Ectodermal cell (in vitro differentiated cells): ENCODE measurements around the gene MAP4K4.

Source experiments
- H3K27ac ChIP-seq: 2 replicates; pipeline ENCODE4 v1.7.0; 2013; ENCODE audit warnings: mild to moderate bottlenecking, low read depth, low read length; ENCODE audit not compliant: insufficient read depth, poor library complexity, severe bottlenecking
- H3K27me3 ChIP-seq: 2 replicates; pipeline ENCODE4 v1.7.0; 2013; ENCODE audit warnings: mild to moderate bottlenecking, low read length; ENCODE audit not compliant: insufficient read depth, control insufficient read depth, poor library complexity, severe bottlenecking
- H3K36me3 ChIP-seq: one replicate; pipeline ENCODE4 v1.7.0; 2013; ENCODE audit warnings: low read length; ENCODE audit not compliant: control insufficient read depth, insufficient read depth
- H3K4me1 ChIP-seq: one replicate; pipeline ENCODE4 v1.7.0; 2013; ENCODE audit warnings: low read length; ENCODE audit not compliant: control insufficient read depth, insufficient read depth
- H3K4me3 ChIP-seq: 2 replicates; pipeline ENCODE4 v1.7.0; 2013; ENCODE audit warnings: low read depth, low read length, control low read depth; ENCODE audit not compliant: insufficient read depth
- H3K9me3 ChIP-seq: 2 replicates; pipeline ENCODE4 v1.7.0; 2013; ENCODE audit warnings: mild to moderate bottlenecking, low read length, moderate library complexity; ENCODE audit not compliant: control insufficient read depth
- WGBS, 2 experiments: methylation state at CpG; one replicate each; pipeline ENCODE4 v1.1.7; 2013; ENCODE audit warnings: missing lambda C conversion rate in 2 of 2; 5-methylcytosine and 5-hydroxymethylcytosine counted together

Gene MAP4K4

DNA sequence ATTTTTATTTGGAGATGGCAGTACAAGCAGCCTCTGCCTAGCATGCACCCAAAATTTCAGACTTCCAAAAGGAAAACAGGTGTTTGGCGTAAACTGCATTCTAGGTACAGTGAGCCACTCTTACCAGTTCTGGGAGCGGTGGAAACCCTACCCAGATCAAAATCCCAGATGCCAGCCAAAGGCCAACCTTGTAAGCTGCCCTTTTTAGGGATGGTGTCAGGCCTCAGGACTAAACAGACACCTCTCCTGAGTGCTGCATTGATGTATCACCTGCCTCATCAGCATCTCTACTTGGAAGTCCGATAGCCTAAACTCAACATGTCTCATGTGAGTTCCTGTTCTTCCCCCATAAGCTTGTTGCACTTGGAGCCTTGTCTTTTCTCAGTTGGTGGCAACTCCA, 104.0 kb downstream of the MAP4K4 start:
- H3K27me3 ChIP-seq: no peaks in the 10 kb centered on the region
- H3K9me3 ChIP-seq: no peaks in the 10 kb centered on the region
- no peak overlapping the region for H3K4me3 ChIP-seq
- peaks cover 34% of the 10 kb centered on the region for H3K4me1 ChIP-seq
- H3K36me3 ChIP-seq: no peaks in the 10 kb centered on the region
- peak overlapping the region; percentile 28 for H3K27ac ChIP-seq
- 92 to 98% methylated on average over 3 of the region's 3 CpGs for WGBS, 2 experiments

DNA sequence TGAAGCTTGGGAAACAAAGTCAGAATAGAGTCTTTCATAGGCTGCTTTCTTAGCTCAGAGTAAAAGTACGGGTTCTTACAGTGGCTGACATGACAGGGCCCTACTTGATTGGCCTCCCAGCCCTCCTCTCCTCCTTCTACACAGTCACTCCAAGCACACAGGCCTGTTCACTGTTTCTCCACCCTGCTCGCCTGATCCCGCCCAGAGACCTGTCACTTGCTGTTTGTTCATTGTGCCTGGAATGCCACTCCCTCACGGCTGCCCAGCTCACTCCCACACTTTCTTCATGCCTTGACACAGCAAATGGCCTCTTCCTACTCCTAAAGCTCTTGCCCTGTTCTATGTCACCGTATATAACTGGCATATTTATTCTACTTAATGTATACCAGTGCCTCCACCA, 104.8 kb downstream of the MAP4K4 start:
- no peak overlapping the region for H3K27ac ChIP-seq
- H3K4me1 ChIP-seq: peaks cover 29% of the 10 kb centered on the region
- H3K9me3 ChIP-seq: no peaks in the 10 kb centered on the region
- WGBS, 2 experiments: 76 to 83% methylated on average over 5 of the region's 5 CpGs
- no peak overlapping the region for H3K4me3 ChIP-seq
- no peaks in the 10 kb centered on the region for H3K36me3 ChIP-seq
- no peaks in the 10 kb centered on the region for H3K27me3 ChIP-seq

DNA sequence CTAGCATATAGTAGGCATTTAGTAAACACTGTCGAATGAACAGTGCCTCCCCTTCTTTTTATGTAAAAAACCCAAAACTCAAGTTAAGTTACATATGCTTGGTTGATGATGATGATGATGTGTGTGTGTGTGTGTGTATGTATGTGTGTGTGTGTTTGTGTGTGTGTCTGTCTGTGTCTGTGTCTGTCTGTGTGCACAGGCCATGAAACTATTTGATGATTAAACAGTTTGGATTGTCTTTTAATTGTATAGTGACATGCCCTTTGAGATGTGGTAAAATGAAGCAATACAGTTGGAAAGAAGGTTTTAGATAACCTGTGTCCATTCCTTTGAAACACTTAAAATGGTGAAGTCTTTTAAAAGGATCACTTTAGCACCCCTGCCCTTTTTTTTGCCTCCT, 105.6 kb downstream of the MAP4K4 start:
- peaks cover 29% of the 10 kb centered on the region for H3K4me1 ChIP-seq
- 100% methylated on average over 1 of the region's 1 CpG for WGBS, 2 experiments

DNA sequence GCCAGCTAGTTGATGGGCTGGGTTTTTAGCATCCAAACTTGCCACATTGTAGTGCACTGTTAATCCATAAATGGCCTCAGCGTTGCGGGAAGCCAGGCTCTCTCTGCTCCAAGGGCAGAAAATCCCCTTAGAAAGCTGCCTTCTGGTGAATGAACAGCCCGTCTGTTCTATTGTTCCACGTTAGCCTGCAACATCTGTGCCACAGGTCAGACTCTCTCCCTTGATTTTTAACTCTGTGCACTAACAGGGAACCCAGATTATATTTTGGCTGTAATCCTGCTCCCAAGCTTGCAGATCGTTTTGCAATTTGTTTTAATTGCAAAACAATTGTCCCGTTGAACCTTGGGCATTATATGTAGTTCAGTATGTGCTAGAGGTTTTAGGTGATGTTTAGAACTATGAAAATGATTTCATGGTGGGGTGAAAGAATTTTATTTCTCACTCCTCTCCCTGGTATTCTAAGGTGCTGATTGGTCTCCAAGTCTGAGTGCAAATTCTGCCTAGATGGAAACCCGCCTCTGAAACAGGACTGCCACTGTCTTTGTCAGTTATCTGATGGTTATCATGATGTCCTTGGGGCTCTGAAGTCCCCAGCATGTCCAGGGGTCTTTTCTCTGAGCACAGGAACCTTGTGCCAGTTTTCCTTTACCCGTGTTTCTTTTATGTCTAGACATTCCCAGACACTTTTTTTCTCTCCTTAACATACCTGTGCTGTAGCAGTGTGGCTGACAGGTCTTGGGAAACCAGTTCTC, 106.6 kb downstream of the MAP4K4 start:
- Histone ChIP-seq H3K9me3 (no peaks in the 10 kb centered on the region), H3K36me3 (no peaks in the 10 kb centered on the region), H3K4me1 (peaks cover 29% of the 10 kb centered on the region), H3K4me3 (no peak overlapping the region), H3K27me3 (no peaks in the 10 kb centered on the region), H3K27ac (no peak overlapping the region)
- 59 to 64% methylated on average over 8 of the region's 8 CpGs for WGBS, 2 experiments

More for the DNA sequence above, 105.6 kb downstream of the MAP4K4 start:
- no peaks in the 10 kb centered on the region for H3K9me3 ChIP-seq
- no peaks in the 10 kb centered on the region for H3K27me3 ChIP-seq
- H3K27ac ChIP-seq: no peak overlapping the region
- H3K36me3 ChIP-seq: no peaks in the 10 kb centered on the region
- H3K4me3 ChIP-seq: no peak overlapping the region

DNA sequence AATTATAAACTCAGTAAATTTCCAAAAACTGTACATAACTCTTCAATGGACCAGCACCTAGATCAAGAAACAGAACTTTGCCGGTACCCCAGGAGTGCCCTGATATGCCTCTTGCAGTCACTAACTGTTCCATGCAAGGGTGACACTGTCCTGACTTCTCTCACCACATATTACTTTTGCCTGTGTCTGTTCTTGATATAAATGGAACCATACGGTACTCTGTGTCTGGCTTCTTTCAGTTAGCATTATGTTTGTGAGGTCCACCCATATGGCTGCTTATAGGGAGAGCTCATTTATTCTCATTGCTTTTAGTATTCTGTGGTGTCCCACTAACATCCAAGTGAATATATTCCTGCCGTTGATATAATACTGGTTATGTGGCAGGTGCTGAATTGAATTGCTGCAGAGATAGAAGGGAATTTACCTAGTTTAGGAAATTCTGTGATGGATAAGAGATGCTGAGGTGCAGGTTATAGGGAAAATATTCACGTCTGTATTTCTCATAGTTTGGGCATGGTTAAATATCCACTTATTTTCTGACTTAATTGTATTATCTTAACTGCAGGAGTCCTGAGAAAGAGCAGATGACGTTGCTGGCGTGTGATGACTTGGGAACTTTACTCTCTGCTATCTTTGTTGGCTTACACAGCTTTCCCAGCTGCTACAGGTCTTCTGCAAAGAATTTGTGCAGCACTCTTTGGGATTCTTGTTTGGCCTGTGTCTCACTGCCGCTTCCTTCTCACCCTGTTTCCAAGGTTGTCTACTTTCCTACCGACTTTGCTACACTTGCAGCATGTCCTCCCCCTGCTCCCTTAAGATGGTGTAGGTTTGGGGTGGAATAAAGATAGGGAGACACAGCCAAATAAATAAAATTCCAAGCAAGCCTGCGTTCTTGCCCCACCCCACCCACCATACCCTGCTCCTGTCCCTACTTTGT, 107.9 kb downstream of the MAP4K4 start:
- H3K4me3 ChIP-seq: no peak overlapping the region
- peak overlapping the region; percentile 50 for H3K27ac ChIP-seq
- H3K9me3 ChIP-seq: no peaks in the 10 kb centered on the region
- H3K36me3 ChIP-seq: no peaks in the 10 kb centered on the region
- WGBS, 2 experiments: 74% methylated on average over 8 of the region's 9 CpGs
- H3K4me1 ChIP-seq: peaks cover 29% of the 10 kb centered on the region
- H3K27me3 ChIP-seq: no peaks in the 10 kb centered on the region

DNA sequence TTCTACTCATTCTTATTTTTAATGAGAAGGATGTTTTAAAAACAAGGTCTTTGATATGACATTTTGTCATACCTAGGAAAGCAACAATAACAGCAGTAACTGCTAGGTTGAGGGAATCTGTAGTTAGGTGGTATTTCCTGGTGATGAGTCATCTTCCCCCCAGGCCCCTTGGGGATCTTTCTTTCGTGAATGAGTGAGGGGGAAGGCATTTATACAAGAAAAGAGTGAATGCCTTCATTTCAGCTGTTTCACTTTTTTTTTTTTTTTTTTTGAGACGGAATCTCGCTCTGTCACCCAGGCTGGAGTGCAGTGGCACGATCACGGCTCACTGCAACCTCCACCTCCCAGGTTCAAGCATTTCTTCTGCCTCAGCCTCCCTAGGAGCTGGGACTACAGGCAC, 108.6 kb downstream of the MAP4K4 start:
- WGBS, 2 experiments: 37 to 48% methylated on average over 5 of the region's 5 CpGs
- Histone ChIP-seq H3K9me3 (no peaks in the 10 kb centered on the region), H3K4me3 (no peak overlapping the region), H3K27ac (no peak overlapping the region), H3K4me1 (peaks cover 29% of the 10 kb centered on the region), H3K36me3 (no peaks in the 10 kb centered on the region), H3K27me3 (no peaks in the 10 kb centered on the region)

DNA sequence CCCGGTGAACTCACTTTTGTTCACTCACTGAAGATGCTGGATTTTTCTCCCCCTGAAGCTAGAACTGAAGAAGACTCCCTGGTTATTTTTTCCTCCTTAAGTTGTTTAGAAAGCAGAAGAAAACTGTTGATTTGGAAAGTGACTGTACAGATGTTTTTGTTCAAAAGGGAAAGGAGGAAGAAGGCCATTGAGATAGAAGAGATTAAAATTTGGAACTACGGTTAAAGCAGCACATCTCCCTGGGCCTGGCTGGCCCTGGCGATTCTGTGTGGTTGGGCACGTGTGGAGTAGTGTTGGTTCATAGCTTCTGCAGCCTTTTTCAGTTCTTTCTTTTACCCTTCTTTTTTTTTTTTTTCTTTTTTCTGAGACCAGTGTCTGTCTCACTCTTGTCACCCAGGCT, 109.2 kb downstream of the MAP4K4 start:
- no peaks in the 10 kb centered on the region for H3K9me3 ChIP-seq
- no peak overlapping the region for H3K4me3 ChIP-seq
- WGBS, 2 experiments: 93 to 94% methylated on average over 4 of the region's 4 CpGs
- peaks cover 29% of the 10 kb centered on the region for H3K4me1 ChIP-seq
- no peaks in the 10 kb centered on the region for H3K36me3 ChIP-seq
- no peaks in the 10 kb centered on the region for H3K27me3 ChIP-seq
- H3K27ac ChIP-seq: no peak overlapping the region

DNA sequence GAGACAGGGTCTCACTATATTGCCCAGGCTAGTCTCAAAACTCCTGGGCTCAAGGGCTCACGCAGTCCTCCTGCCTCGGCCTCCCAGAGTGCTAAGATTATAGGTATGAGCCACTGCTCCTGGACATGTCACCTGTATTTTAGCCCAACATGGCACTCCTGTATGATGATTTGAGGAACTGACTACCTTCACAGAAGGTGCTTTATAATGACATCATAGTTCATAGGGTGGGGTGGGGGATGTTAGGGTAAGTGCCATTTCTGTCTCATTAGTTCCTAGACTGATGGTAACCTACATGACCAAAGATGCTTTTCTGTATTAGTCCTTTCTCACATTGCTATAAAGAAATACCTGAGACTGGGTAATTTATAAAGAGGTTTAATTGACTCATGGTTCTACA, 109.7 kb downstream of the MAP4K4 start:
- Histone ChIP-seq H3K27ac (no peak overlapping the region), H3K36me3 (no peaks in the 10 kb centered on the region), H3K4me3 (no peak overlapping the region), H3K27me3 (no peaks in the 10 kb centered on the region), H3K4me1 (peaks cover 25% of the 10 kb centered on the region), H3K9me3 (no peaks in the 10 kb centered on the region)
- WGBS, 2 experiments: 93 to 95% methylated on average over 2 of the region's 2 CpGs

DNA sequence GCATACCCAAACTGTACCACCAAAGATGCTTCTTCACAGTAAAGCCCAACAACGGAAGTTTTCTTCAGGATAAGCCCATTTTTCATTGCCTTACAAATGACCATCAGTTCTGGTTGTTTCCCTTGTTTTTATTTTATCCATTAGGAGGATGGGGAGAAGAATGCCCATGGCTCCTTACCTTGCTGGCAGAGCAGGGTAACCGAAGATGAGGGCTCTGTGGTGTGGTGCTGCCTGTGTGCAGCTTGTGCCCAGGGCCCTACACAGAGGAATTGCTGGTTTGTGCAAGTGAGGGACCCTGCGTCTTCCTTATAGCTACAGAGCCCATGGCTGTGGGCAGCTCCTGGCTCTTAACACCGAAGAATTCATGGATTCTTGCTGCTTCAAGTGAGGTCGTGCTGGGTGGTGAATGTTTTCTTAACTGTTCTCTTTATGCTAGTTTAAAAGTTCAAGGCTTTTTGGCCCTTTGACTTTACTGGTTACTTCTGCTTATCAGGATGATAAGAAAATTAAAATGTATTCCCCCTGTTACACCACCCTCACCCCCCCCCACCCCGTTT, 110.6 kb downstream of the MAP4K4 start:
- Histone ChIP-seq H3K9me3 (no peaks in the 10 kb centered on the region), H3K27me3 (no peaks in the 10 kb centered on the region), H3K27ac (peak overlapping the region; percentile 12), H3K4me3 (no peak overlapping the region), H3K36me3 (no peaks in the 10 kb centered on the region), H3K4me1 (peaks cover 21% of the 10 kb centered on the region)
- WGBS, 2 experiments: 67 to 75% methylated on average over 5 of the region's 6 CpGs

DNA sequence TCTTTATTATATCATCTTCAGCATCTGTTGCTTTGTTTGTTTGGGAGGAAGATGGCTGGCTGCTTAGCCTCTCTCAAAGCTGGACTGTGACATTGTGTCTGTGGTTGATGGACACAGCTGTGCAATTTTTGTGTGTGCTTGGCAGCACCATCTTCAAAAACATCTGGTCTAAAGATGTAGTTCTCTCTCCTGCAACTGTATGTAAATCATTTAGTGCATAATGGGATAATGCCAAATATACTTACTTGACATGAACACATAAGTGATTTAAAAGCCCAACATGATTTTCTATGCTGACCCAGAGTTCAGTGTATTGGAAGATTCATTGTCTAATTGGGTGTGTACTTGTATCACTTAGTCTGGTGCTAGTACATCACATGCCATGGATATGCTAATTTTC, 112.2 kb downstream of the MAP4K4 start:
- Histone ChIP-seq H3K36me3 (no peaks in the 10 kb centered on the region), H3K27ac (no peak overlapping the region), H3K4me1 (peaks cover 13% of the 10 kb centered on the region)

More for the DNA sequence above, 112.2 kb downstream of the MAP4K4 start:
- Histone ChIP-seq H3K9me3 (no peaks in the 10 kb centered on the region), H3K27me3 (no peaks in the 10 kb centered on the region), H3K4me3 (no peak overlapping the region)
